Right lung (tissue), 5 donors: ENCODE measurements around the gene RCAN2. TPM values are rescaled to one million over a fixed set of nuclear protein-coding genes. Genes with fewer than 3 reads are reported as not detected.
"Not testable (repeated sequence)": the region's sequence is repeated elsewhere in the genome, so short reads cannot be mapped to it uniquely, and the experiment has no call there.

Source experiments
- DNase-seq, 2 donors: peaks; one replicate each; pipeline ENCODE4 v3.0.0-alpha.2; 2013
- polyA plus RNA-seq, 5 donors: library from polyadenylated mRNA; unstranded; fragments of 120-200 nt; gene quantifications; one replicate each; pipeline versions ENCODE4 v1.2.1 to v1.2.3, GENCODE V29; 2013; ENCODE audit warnings: inconsistent platforms in 1 of 5, low replicate concordance in 1 of 5; ENCODE audit not compliant: insufficient read length in 5 of 5, insufficient read depth in 1 of 5

The RCAN2 gene
- polyA plus RNA-seq, 5 donors: 2.4 to 3.3 (median 2.9) TPM

- DNase-seq: no peak
These were observed 153.1 kb downstream of the RCAN2 start for GRCh38 chr6:46338131-46338530.

- DNase-seq: no peak
These were observed 156.8 kb downstream of the RCAN2 start for GRCh38 chr6:46334442-46334841.

GRCh38 chr6:46333481-46333880, 157.8 kb downstream of the RCAN2 start:
- DNase-seq: no peak

GRCh38 chr6:46332448-46332847, 158.8 kb downstream of the RCAN2 start:
- DNase-seq: not testable (repeated sequence)

- no peak for DNase-seq
These were observed 159.8 kb downstream of the RCAN2 start for GRCh38 chr6:46331461-46331860.

- DNase-seq: no peak
These were observed 161.7 kb downstream of the RCAN2 start for GRCh38 chr6:46329568-46329967.

- DNase-seq: peak; percentile 23 to 28
These were observed 163.5 kb downstream of the RCAN2 start for GRCh38 chr6:46327779-46328178.

- DNase-seq: no peak
These were observed 165.4 kb downstream of the RCAN2 start for GRCh38 chr6:46325561-46326530.

GRCh38 chr6:46324706-46325105, 166.5 kb downstream of the RCAN2 start:
- no peak for DNase-seq

- no peak for DNase-seq
These were observed 167.2 kb downstream of the RCAN2 start for GRCh38 chr6:46323966-46324622.

GRCh38 chr6:46323312-46323965, 167.8 kb downstream of the RCAN2 start:
- no peak for DNase-seq

- no peak for DNase-seq
These were observed 170.7 kb downstream of the RCAN2 start for GRCh38 chr6:46320505-46320904.

- DNase-seq: no peak
These were observed 175.7 kb downstream of the RCAN2 start for GRCh38 chr6:46315589-46315988.

- DNase-seq: no peak
These were observed 178.6 kb downstream of the RCAN2 start for GRCh38 chr6:46312654-46313053.

- no peak for DNase-seq
These were observed 181.1 kb downstream of the RCAN2 start for GRCh38 chr6:46310196-46310595.

- no peak for DNase-seq
These were observed 184.8 kb downstream of the RCAN2 start for GRCh38 chr6:46306431-46306830.

- no peak for DNase-seq
These were observed 185.4 kb downstream of the RCAN2 start for GRCh38 chr6:46305833-46306232.

- no peak for DNase-seq
These were observed 186.0 kb downstream of the RCAN2 start for GRCh38 chr6:46305236-46305635.

GRCh38 chr6:46302816-46303215, 188.4 kb downstream of the RCAN2 start:
- DNase-seq: no peak

GRCh38 chr6:46302176-46302575, 189.1 kb downstream of the RCAN2 start:
- no peak for DNase-seq

- DNase-seq: no peak
These were observed 192.0 kb downstream of the RCAN2 start for GRCh38 chr6:46299253-46299652.

GRCh38 chr6:46296586-46296985, 194.7 kb downstream of the RCAN2 start:
- DNase-seq: no peak
